NCI-H2029 (cell line): ENCODE data around the gene BRSK2.
A peak's percentile ranks its signal among the peaks of the same experiment; 100 is the strongest.

Experiments
- DNase-seq: peaks from one replicate; lab custom pipeline; 2025; lab: John Stamatoyannopoulos, UW

The BRSK2 gene

GRCh38 chr11:1375955-1376258, 13.8 kb upstream of the BRSK2 start:
- DNase-seq, result no peak

DNA sequence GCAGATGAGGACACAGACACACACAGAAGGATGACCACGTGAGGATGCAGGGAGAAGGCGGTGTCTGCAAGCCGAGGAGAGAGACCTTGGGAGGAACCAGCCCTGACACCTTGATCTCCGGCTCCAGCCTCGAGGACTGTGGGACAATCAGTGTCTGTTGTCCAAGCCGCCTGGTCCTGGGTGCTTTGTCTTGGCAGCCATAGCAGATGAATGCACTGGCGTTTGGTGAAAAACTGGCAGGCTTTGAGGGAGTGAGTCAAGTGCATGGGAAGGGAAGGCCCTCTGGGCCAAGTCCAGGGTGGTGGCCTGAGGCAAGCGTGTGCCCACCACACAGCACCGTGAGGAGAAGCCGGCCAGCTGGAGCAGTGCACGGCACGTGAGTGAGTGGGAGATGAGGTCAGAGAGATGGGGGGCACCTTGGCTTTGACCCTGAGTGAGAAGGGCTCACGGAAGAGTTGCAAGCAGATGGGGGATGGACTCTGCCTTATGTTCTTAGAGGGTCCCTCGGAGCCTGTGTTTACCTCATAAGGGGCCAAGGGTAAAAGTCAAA, 12.4 kb upstream of the BRSK2 start:
- DNase-seq, result no peak

DNA sequence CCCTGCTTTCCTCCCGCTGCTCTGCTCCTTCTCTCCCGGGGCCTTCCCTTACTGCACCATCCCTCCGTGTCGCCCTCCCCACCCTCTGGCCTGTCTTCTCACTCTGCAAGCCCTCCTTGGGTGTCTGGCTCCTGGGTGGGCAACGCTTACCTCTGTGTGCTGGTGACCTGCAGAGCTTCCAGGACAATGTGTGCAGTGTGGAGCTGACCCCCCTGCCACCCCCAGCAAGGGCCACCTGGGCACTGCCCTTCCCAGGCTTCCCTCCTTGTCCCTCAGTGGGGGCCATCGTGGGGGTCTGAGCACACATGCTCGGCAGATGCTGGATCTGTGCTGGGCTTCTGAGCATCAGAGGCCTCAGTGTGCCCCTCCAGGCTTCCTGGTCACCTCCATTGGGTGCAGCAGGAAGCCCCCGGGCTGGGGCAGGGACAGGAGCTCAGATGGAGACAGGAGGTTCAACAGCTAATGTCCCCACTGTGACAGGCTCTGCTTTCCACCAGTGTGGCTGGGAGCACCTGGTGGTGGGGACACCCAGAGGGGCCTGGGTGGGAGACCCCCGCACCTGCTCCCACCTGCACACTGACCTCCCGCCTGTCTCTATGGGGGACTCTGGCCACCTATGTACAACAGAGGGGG, 7.8 kb upstream of the BRSK2 start:
- DNase-seq, result no peak

GRCh38 chr11:1382429-1382828, 7.3 kb upstream of the BRSK2 start:
- DNase-seq, result no peak

GRCh38 chr11:1382831-1383607, 6.7 kb upstream of the BRSK2 start:
- DNase-seq, result peak; percentile 56

DNA sequence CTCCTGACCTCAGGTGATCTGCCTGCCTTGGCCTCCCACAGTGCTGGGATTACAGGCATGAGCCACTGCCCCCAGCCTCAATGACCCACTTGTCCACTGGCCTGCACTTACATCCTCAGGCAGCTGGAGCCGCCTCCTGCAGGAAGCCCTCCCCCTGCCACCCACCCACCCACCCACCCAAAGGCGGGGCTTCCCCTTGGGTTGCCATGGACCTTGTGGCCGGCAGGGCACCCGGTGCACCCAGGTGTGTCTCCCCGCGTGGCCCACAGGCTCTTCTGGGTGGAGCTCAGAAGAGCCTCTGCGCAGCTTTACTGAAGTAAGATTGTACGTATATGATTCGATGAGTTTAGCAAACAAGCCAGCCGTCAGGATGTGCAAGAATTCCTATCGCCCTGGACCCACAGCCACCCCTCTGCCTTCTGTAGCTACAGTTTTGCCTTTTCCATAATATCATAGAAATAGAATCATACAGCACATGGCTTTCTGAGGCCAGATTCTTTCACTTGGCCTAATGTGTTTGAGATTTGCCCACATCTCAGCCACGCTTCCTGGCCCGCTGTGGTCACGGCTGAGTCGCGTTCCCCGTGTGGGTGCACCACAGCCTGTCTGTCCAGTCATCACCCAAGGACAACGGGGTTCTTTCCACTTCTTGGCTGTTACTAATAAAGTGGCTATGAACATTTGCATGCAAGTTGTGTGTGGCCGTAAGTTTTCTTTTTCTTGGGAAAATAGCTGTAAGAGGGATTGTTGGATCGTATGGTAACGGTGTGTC, 5.3 kb upstream of the BRSK2 start:
- no peak for DNase-seq

DNA sequence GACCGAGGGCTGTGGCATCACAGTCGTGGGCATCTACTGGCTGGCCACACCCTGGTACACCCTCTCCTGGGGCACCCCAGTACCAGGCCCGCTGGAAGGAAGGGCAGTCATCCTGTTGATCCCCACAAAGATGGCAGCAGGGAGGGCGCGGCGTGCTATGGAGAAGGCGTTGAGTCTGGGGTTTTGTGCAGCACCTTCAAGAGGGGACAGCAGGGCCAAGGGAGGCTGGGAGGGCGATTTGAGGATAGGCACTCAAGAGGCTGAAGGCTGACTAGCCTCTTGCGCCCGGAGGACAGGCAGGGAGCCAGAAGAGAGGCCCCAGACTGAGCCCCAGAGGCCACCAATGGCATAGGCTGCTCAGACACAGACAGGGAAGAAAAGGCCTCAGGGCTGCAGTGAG, 2.2 kb upstream of the BRSK2 start:
- no peak for DNase-seq

DNA sequence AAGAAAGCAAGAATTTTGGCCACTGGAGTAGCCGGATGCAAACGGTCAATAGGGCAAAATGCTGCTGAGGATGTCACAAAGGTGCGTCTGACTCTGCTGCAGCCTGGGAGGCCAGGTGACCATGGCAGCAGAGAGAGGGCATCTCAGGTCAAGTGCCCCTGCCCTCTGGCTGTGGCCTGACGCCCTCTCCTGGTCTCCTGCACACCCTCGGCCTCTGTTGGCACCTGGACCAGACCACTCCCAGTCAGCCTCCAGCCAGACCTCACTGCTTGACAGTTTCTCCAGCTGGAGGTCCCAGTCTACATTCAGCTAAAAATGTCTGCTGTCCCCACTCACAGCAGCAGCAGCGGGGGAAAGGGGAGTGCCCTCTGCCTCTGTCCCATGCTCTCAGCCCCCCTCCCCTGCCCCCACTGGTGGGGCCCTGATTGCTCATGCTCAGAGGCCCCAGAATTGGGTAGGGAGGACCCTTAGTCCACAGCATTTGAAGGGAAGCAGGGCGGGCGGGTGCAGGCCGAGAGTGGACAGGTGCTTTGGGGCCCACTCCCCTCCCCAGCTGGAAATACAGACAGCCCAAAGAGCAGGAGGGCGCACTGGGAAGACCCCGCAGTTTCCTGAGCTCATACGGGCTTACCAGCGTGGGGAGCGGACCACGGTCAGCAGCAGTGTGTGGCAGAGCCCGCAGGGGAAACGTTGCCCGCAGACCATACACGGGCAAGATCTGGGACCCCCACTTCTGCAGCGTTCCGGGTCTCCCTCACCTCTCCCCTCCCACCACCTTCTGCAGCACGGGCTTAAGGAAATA, 1.6 kb upstream of the BRSK2 start:
- DNase-seq, result no peak

GRCh38 chr11:1388763-1389102, 1.0 kb upstream of the BRSK2 start:
- no peak for DNase-seq

DNA sequence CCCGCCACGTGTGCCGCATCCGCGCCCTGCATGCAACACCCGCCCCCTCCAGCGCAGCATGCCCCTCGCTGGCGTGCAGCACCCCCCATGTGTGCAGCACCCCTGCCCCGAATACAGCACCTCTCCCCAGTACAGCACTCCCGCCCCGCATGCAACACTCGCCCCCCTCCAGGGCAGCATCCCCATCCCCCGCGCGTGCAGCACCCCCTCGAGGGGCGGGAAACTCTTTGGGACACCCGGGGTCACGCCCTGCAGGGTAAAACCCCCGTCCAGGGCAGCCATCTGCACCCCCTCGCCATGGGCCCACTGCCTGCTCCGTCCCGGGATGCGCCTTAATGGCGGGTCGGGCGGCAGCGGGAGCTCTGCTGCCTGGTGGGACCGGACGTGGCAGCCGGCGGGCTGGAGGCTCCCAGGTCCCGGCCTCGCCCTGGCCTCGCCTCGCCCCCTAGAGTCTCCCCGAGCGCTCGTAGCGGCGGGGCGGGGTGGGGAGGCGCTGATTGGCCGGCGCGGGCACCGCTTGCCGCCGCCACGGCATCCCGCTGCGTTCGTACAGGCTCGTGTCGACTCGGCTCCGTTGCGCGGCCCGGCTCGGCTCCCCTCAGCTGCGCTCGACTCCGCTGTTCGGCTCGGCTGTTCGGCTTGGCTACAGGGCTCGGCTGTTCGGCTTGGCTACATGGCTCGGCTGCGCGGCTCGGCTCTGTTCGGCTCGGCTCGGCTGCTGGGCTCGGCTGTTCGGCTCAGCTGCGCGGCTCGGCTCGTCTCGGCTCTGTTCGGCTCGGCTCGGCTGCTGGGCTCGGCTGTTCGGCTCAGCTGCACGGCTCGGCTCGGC, 417 bp upstream of the BRSK2 start:
- peak; percentile 95 for DNase-seq

- no peak for DNase-seq
These were observed 933 bp downstream of the BRSK2 start for GRCh38 chr11:1390569-1391164.

DNA sequence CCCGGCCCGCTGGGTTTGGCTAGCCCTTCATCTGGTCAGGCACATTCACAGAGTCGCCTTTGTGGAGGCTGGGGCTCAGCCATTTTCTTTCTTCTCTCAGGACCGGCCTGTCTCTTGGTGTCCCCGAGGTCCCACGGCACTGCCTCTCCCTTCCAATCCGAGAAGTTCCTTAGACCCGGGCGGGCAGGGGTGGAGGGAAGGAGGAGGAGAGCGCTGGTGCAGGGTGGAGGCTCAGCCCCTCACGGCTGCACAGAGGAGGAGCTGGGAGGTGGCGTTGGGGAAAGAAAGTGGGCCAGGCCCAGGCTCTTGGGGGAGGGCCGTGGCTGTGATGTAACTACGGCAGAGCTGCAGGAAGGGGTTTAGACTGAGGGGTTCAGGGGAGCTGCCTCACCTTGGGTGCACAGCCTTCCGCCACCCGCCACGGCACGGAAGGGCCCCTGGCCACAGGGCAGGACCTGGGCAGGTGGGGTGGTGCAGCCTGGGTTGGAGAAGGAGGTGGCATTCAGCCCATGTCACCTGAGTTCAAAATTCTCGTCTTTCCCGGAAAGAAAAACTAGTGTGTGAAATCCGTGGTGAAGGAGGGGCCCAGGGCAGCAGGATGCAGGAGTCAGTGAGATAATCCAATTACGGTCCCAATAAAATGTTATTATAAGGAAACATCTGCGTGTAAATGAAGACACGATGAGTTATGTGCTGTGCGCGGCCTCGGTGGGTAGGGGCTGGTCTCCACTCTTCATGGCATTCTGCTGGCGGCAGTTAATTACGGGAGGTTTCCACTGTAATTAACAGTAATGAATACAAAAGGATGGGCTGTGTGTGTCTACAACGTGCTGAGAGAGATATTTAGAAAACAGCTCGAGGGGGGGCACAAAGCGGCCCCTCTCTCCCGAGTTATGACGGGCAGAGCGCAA, 1.7 kb downstream of the BRSK2 start:
- DNase-seq, result no peak

GRCh38 chr11:1392111-1392510, 2.4 kb downstream of the BRSK2 start:
- peak; percentile 9 for DNase-seq

DNA sequence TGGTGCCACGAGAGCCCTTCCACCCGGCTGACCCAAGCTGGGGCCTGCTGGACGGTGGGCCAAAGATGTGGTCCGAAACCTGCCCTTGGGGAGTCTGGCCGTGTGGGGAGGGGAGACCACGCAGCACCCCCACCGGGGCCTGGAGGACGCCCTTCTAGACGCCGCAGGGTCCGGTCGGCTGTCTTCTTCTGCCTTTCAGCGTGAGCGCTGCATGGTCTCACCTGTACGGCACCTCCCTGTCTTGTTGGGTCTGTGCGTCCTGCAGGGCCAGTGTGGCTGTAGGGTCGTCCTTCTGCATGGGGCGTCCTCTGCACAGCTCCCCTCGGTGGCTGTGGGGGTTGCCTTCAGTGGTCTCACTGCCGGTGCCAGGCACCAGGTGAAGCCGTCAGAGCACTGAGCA, 2.8 kb downstream of the BRSK2 start:
- DNase-seq, result no peak

- DNase-seq, result no peak
These were observed 3.4 kb downstream of the BRSK2 start for GRCh38 chr11:1393038-1393710.

DNA sequence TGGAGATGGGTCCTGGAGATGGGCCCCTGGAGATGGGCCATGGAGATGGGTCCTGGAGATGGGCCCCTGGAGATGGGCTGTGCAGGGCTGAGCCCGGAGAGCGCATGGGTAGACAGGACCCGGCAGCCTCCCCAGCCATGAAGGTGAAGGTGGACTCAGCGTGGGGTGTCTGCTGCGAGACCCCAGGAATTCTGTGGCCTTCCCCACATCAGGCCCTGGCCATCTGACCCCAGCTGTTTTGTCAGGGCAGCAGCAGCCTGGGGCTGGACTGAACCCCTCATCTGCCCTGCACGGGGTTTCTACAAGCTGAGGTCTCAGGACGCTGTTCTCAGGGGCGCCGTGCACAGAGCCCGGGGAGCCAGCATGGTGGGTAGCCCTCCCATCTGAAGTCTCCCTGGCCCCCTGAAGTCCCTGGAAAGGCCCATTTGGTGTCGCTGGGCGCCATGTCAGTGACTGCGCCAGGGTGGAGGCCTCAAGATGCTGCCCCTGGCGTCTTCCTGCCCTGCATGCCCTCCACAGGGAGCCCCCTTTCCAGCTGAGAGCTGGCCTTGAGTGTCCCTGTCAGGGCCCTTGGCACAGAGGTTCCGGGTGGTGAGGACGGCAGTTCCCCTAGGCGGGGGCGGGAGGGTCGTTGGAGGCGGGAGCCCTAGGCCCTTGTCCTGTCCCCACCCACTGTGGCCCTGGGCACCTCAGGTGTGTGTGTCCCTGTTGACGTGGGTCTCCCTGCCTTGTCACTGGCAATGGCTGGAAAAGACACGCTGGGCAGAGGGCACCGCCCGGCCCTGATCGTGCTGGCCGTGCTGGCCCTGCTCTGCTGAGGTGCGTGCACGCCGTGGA, 5.4 kb downstream of the BRSK2 start:
- no peak for DNase-seq

DNA sequence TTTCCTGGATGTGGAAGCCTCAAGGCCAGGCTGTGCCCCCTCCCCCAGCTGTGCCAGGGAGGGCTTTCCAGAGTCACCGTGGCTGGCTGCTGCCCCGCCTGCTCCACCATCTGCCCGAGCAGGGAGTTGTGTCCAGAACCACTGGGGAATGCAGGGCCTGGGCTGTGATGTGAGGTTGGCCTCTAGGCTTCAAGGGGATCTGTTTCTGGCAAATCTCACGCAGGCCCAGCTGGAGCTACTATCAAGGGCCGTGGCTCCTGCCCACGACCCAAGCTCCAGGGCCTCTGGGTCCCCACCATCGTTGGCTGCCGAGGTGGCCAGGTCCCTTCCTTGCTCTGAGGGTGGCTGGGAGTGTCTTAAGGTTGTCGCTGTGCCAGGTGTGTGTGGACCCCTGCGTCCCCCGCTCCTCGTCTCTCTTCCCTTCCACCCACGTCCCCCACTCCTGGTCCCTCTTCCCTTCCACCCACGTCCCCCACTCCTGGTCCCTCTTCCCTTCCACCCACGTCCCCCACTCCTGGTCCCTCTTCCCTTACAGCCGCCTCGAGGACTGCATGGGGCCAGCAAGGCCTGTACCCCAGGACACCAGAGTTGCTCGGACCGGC, 6.1 kb downstream of the BRSK2 start:
- DNase-seq, result no peak

- no peak for DNase-seq
These were observed 6.7 kb downstream of the BRSK2 start for GRCh38 chr11:1396375-1396841.
